Sciatic nerve (tissue), 2 donors: ENCODE results near the gene P2RX7. TPM values are rescaled to one million over a fixed set of nuclear protein-coding genes. Genes with fewer than 3 reads are reported as not detected.
A peak's percentile ranks its signal among the peaks of the same experiment; 100 is the strongest.

Experiments used
- ATAC-seq: fragments of 200-7000 bp; cut with Tn5 transposase; one replicate; pipeline ENCODE4 v1.9.1; 2020; ENCODE audit warnings: mild to moderate bottlenecking, moderate library complexity
- DNase-seq: peaks from one replicate; pipeline ENCODE4 v3.0.0-alpha.2; 2020; ENCODE audit warnings: low spot score
- intact Hi-C: fragments of 100-400 bp; cut with DNase I; formaldehyde crosslinking; loops from one replicate; pipeline ENCODE4 v1.14.2; 2022
- total RNA-seq: library from RNA; stranded (reverse); fragmentation: NEBNext Ultra II Directional; extraction: Animal tissue kit (Norgen Biotek cat#: 25700); gene quantifications from one replicate; pipeline ENCODE4 v1.2.1, GENCODE V29; 2021
- donor health status: DM: no; HTN: no; CAD: no.
- donor health status: DM: no; HTN: no; CAD: no.

P2RX7 gene
- total RNA-seq, 1 donor from 2014 or later: 24.5 TPM

- no peak for ATAC-seq
- DNase-seq: no peak
- intact Hi-C loops: no loop called here
Measured at GRCh38 chr12:121107681-121108080, 25.0 kb upstream of the P2RX7 start.

GRCh38 chr12:121108492-121108891, 24.2 kb upstream of the P2RX7 start:
- intact Hi-C loops: no loop called here
- ATAC-seq: no peak
- no peak for DNase-seq

DNA sequence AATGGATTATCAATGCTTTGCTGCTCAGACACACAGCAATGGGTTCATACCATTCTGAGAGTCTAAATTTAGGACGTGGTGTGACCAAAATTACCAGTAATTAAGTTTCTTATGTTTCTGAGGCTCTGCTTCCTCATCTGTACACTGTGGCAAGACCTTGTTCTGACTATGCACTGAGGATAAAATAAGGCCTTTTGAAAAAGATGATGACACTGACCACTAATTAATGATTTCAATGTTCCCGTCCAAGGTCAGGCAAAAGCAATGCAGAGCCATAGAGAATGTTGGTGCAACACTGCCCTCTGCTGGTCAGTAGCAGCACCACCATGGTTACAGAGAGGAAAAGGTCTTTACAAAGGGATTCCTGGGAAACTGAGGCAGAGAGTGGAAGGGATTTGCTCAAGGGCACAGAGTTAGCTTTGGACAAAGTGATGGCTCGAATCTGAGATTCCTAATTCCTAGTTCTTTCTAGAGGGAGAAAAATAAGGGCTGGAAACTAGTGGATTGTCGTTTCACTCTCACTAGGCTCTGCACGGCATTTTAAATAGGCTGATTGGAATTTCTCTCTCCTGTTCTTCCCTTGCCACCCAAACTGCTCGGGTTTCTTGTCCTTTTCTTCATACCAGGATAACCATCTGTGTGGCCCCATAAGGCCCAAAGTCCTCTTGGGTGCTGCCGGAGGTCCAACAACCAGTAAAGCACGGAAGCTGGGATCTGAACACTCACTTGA, 22.3 kb upstream of the P2RX7 start:
- intact Hi-C loops: no loop called here
- DNase-seq (peak; percentile 83), ATAC-seq (peak; percentile 88)

- DNase-seq (no peak), ATAC-seq (no peak)
- intact Hi-C loops: no loop called here
Measured at GRCh38 chr12:121111684-121112083, 21.0 kb upstream of the P2RX7 start.

DNA sequence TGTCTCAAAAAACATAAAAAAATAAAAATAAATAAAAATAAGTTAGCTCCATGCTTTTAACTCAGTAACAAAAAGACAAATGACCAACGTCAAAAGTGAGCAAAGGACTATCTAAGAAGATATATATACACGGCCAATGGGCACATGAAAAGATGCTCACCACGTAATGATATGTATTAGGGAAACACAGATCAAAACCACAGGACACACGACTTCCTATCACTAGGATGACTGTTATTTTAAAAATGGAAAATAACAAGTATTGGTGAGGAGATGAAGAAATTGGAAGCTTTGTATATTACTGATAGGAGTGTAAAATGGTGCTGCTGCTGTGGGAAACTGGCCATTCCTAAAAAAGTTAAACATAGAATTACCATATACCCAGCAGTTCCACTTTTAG, 20.2 kb upstream of the P2RX7 start:
- no peak for ATAC-seq
- intact Hi-C loops: no loop called here
- DNase-seq: no peak

DNA sequence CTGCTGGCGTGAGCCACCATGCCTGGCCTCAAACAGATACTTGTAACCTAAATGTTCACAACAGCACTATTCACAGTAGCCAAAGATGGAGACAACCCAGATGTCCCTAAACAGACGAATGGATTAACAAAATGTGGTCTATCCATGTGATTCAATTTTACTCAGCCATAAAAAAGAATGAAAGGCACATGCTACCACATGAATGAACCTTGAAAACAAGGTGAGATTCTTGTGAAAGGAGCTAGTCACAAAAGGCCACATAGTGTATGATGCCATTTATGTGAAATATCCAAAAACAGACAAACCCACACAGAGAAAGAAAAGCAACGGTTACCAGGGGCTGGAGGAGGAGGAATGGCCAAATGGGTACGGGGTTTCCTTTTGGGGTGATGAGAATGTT, 19.6 kb upstream of the P2RX7 start:
- DNase-seq (no peak), ATAC-seq (no peak)
- intact Hi-C loops: no loop called here

- no peak for DNase-seq
- intact Hi-C loops: no loop called here
- no peak for ATAC-seq
Measured at GRCh38 chr12:121114019-121114639, 18.5 kb upstream of the P2RX7 start.

- DNase-seq (no peak), ATAC-seq (no peak)
- intact Hi-C loops: no loop called here
Measured at GRCh38 chr12:121114806-121115205, 17.9 kb upstream of the P2RX7 start.

- intact Hi-C loops: no loop called here
- DNase-seq: no peak
- no peak for ATAC-seq
Measured at GRCh38 chr12:121115530-121115929, 17.1 kb upstream of the P2RX7 start.

GRCh38 chr12:121116318-121117225, 16.1 kb upstream of the P2RX7 start:
- ATAC-seq: no peak
- intact Hi-C loops: no loop called here
- DNase-seq: no peak

GRCh38 chr12:121117226-121117777, 15.4 kb upstream of the P2RX7 start:
- intact Hi-C loops: no loop called here
- DNase-seq: no peak
- ATAC-seq: no peak

DNA sequence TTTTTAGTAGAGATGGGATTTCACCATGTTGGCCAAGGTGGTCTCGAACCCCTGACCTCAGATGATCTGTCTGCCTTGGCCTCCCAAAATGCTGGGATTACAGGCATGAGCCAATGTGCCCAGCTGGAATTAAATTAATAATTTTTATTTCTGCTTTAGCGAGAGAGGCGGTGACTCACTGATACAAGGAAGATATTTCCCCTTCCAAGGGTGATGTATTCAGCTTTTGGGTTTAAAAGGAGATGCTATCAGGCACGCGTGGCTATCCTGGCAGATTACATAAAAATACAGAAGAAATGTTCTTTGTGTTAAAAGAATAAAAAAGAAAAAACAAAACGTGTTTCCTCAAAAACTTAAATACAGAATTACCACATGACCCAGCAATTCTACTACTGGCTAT, 12.4 kb upstream of the P2RX7 start:
- ATAC-seq: no peak
- no peak for DNase-seq

GRCh38 chr12:121120989-121121755, 11.5 kb upstream of the P2RX7 start:
- intact Hi-C loops: no loop called here
- ATAC-seq (no peak), DNase-seq (no peak)

More for the DNA sequence above, 12.4 kb upstream of the P2RX7 start:
- intact Hi-C loops: no loop called here

- DNase-seq: no peak
- intact Hi-C loops: no loop called here
- no peak for ATAC-seq
Measured at GRCh38 chr12:121121805-121122204, 10.9 kb upstream of the P2RX7 start.

- intact Hi-C loops: no loop called here
- no peak for ATAC-seq
- DNase-seq: no peak
Measured at GRCh38 chr12:121123488-121123887, 9.2 kb upstream of the P2RX7 start.

DNA sequence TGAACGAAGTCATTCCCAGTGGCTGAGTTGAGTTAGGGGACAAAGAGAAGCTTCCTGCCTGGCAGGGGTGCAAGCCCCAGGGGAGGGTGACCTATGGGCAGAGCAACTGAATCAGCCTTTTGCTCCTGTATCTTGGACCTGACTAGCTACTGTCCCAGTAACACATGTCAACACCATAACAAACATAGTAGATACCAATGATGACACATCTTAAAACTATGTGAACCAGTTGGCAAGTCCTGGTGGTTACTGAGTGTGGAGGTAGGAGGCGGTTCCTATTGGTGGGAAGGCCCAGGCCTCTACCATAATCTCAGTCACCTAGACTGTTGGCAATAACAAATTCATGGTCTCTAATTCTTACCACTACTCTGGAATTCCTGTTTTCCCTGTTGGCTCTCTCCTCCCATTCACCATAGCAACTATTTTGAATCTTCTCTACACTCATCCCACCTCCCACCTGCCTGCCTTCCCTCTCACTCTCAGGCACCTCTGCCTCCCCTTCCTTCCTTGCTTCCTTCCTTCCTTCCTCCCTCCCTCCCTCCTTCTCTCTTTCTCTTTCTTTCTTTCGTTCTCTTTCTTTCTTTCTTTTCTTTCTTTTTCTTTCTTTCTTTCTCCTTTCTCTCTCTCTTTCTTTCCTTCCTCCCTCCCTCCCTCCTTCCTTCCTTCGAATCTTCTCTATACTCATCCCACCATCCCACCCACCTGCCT, 8.1 kb upstream of the P2RX7 start:
- no peak for ATAC-seq
- DNase-seq: no peak
- intact Hi-C loops: no loop called here

- ATAC-seq: no peak
- intact Hi-C loops: no loop called here
- DNase-seq: no peak
Measured at GRCh38 chr12:121127501-121127900, 5.2 kb upstream of the P2RX7 start.
